IPS DF 6.9 (cell line): ENCODE results near the gene PRR27.

Experiments used
- DNase-seq: peaks from one replicate; pipeline ENCODE4 v3.0.0-alpha.2; 2013; ENCODE audit warnings: low read depth, low spot score
- H3K27ac ChIP-seq: one replicate; pipeline ENCODE4 v1.5.1; 2013; ENCODE audit warnings: low read length, control low read depth
- H3K27me3 ChIP-seq: 2 replicates; pipeline ENCODE4 v1.6.1; 2013; ENCODE audit warnings: mild to moderate bottlenecking, low read length; ENCODE audit not compliant: control insufficient read depth, insufficient read depth
- H3K36me3 ChIP-seq: 2 replicates; pipeline ENCODE4 v1.6.1; 2013; ENCODE audit warnings: low read length; ENCODE audit not compliant: control insufficient read depth, insufficient read depth
- H3K4me1 ChIP-seq: 2 replicates; pipeline ENCODE4 v1.6.1; 2013; ENCODE audit warnings: low read length; ENCODE audit not compliant: control insufficient read depth, insufficient read depth
- H3K4me3 ChIP-seq: 2 replicates; pipeline ENCODE4 v1.5.1; 2013; ENCODE audit warnings: mild to moderate bottlenecking, low read length
- H3K9me3 ChIP-seq: 2 replicates; pipeline ENCODE4 v1.6.1; 2013; ENCODE audit warnings: low read length, inconsistent platforms; ENCODE audit not compliant: control insufficient read depth, insufficient read depth
- WGBS: extraction: QIAGEN DNeasy Blood & Tissue Kit; methylation state at CpG from one replicate; pipeline ENCODE4 v1.1.7; 2013; ENCODE audit warnings: mixed read lengths, missing lambda C conversion rate; ENCODE audit not compliant: insufficient read length, insufficient coverage; 5-methylcytosine and 5-hydroxymethylcytosine counted together

The PRR27 gene

DNA sequence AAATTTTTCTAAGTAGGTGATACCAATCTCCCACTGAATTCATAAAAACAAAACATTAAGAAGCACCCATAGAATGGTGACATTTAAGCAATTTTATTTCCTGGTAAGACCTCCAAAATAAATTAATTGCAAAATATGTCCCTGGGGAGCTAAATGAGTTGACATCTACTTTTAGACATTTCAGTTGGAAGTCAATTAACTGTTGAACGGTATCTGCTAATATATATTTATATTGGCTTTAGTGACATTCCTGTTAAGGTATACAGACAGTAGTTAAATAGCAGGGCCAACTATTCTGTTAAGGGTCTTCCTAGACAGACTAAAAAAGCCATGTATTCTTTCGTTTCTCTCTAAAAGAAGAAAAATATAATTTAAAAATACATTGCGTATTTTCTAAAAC lies at the start of gene PRR27:
TSS of gene PRR27 (plus strand) at position 301 of the 400 bp plus-strand sequence. CDS start 139 bp downstream, outside the sequence.
- no CpG with 5 or more reads among the region's 3 CpGs for WGBS
- Histone ChIP-seq H3K27me3 (no peaks in the 10 kb centered on the region), H3K36me3 (no peaks in the 10 kb centered on the region), H3K27ac (no peak within 1 kb of the TSS), H3K4me1 (no peaks in the 10 kb centered on the region), H3K9me3 (no peaks in the 10 kb centered on the region), H3K4me3 (no peak within 1 kb of the TSS)
- DNase-seq, result no peak

DNA sequence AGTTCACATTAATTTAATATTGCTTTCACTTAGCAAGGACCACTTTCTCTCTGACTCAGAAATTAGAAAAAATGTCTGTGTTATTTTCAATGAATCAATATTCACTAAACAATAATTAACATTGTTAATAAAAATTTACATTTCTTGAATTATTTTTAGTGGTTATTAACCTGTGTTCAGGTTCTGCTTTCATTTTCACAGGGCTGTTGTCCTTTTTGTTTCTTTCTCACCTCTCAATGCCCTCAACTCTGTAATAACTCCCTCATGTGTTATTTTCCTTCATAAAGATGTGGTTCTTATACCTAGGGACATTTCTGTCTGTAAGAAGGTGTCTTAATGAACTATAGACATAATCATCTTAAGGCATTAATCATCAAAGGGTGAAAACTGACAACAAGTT lies 43.1 kb upstream of the PRR27 start:
- Histone ChIP-seq H3K4me1 (no peaks in the 10 kb centered on the region), H3K9me3 (no peaks in the 10 kb centered on the region), H3K36me3 (no peaks in the 10 kb centered on the region), H3K4me3 (no peak overlapping the region), H3K27me3 (no peaks in the 10 kb centered on the region), H3K27ac (no peak overlapping the region)
- no peak for DNase-seq

DNA sequence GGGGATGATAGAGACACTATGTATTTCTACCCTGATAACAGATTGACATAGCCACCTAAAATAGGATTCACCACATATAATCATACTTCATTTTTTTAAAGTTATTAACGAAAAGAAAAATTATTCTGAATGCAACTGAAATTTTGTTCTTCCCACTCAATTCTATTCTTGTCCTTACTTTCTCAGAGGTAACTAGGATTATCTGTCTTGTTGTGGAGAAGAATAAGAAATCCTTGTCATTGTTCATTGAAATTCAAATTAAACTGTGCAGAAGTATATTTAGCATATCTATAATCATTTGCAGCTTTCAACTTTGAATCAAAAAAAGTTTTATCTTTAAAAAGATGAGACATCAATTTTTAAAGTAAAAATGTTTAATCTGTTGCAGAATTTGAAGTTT lies 40.4 kb upstream of the PRR27 start:
- Histone ChIP-seq H3K9me3 (no peaks in the 10 kb centered on the region), H3K27me3 (no peaks in the 10 kb centered on the region), H3K4me3 (no peak overlapping the region), H3K4me1 (no peaks in the 10 kb centered on the region), H3K36me3 (no peaks in the 10 kb centered on the region), H3K27ac (no peak overlapping the region)
- no CpG with 5 or more reads among the region's 1 CpG for WGBS
- no peak for DNase-seq

DNA sequence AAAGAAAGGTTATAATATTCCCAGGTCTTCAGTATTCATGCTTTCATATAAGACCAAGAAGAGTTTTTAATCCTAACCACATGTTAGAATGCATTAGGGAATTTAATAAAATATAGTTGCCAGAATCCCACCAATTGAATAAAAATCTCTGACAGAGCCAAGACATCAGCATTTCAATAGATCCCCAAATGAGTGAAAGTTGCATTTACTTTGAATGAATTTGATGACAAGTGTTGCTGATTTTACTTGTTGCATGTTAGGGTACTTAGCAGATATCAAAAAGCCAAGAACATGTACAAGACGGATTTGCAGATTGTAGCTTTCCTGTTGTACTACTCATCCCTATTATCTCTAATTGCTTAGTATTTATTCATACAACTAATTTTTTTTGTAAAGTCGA lies 39.9 kb upstream of the PRR27 start:
- WGBS, result no CpG with 5 or more reads among the region's 2 CpGs
- no peaks in the 10 kb centered on the region for H3K9me3 ChIP-seq
- H3K36me3 ChIP-seq, result no peaks in the 10 kb centered on the region
- no peak overlapping the region for H3K4me3 ChIP-seq
- no peaks in the 10 kb centered on the region for H3K4me1 ChIP-seq
- DNase-seq, result no peak
- no peaks in the 10 kb centered on the region for H3K27me3 ChIP-seq
- no peak overlapping the region for H3K27ac ChIP-seq

DNA sequence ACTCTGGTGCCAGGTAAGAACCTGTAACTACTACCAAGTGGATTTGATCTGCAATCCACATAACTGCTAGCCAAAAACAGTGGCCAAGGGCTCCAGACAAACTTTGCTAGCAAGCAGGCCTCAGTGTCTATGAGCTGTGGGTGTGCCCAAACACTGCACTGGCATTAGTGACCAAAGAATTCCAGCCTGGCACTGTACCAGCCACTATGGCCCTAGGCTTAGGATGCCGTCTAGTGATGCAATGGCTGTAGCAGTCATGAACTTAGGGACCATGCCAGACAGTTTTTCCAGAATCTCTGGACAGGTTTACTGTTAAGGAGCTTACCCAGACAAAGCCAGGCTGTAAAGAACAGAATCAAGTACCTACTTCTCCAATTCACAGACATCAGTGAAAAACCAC lies 33.7 kb upstream of the PRR27 start:
- no peaks in the 10 kb centered on the region for H3K36me3 ChIP-seq
- no peak for DNase-seq
- no peak overlapping the region for H3K27ac ChIP-seq
- no peaks in the 10 kb centered on the region for H3K27me3 ChIP-seq
- no peak overlapping the region for H3K4me3 ChIP-seq
- H3K9me3 ChIP-seq, result no peaks in the 10 kb centered on the region
- no peaks in the 10 kb centered on the region for H3K4me1 ChIP-seq
- WGBS, result no CpG with 5 or more reads among the region's 1 CpG

DNA sequence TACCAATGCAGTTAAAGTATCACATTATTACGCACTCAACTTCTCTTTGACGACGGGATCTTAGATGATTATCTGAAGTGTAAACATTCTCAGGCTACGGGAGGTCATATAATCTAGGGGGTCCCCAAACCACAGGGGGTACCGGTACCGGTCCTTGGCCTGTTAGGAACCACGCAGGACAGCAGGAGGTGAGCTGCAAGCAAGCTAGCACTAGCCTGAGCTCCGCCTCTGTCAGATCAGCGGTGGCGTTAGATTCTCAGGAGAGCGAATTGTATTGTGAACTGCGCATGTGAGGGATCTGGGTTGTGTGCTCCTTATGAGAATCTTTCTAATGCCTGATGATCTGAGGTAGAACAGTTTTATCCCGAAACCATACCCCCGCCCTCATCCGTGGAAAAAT lies 20.6 kb upstream of the PRR27 start:
- WGBS, result no CpG with 5 or more reads among the region's 15 CpGs
- H3K36me3 ChIP-seq, result no peaks in the 10 kb centered on the region

DNA sequence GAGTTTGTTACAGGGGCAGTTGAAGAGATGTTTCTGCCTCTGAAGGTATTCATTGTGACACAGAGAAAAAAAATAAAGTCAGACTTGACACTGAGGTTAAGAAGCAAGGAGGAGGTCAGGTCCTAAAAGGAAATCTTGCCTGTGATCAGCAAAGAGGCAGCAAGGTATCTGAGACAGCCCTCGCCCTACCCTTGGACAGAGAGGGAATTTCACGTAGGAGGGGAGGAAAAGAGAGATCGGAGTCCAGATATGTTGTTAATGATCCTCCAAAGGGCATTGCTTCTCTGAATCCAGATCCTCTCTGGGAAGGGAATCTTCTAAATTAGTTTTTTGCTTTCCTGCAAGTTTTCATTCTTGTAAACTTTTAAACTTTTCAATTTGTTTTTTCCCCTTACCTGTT lies 15.3 kb upstream of the PRR27 start:
- H3K4me1 ChIP-seq, result no peaks in the 10 kb centered on the region
- H3K9me3 ChIP-seq, result no peaks in the 10 kb centered on the region
- H3K4me3 ChIP-seq, result no peak overlapping the region
- DNase-seq, result no peak
- no peaks in the 10 kb centered on the region for H3K27me3 ChIP-seq
- H3K36me3 ChIP-seq, result no peaks in the 10 kb centered on the region
- H3K27ac ChIP-seq, result no peak overlapping the region
- no CpG with 5 or more reads among the region's 3 CpGs for WGBS

More for the DNA sequence above, 20.6 kb upstream of the PRR27 start:
- no peaks in the 10 kb centered on the region for H3K4me1 ChIP-seq
- no peak overlapping the region for H3K4me3 ChIP-seq
- no peaks in the 10 kb centered on the region for H3K9me3 ChIP-seq
- no peaks in the 10 kb centered on the region for H3K27me3 ChIP-seq
- no peak for DNase-seq
- no peak overlapping the region for H3K27ac ChIP-seq

DNA sequence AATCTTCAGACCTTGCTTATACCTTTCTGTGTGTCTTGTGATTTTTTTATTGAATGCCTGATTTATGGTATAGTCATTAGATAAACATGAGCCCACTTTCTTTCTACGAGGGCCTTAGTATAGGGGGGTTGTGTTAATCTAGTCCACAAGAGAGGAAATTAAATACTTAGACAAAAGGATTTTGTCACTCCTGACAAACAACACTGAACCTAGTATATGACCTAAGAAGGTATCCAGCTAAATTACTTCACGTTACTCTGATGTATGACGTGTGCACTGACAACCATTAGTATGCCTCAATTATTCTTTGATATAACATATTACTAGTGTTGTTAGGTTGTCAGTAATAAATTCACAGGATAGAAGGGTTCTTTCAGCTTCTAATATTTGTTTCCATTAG lies 2.8 kb upstream of the PRR27 start:
- Histone ChIP-seq H3K27me3 (no peaks in the 10 kb centered on the region), H3K4me1 (no peaks in the 10 kb centered on the region), H3K36me3 (no peaks in the 10 kb centered on the region), H3K9me3 (no peaks in the 10 kb centered on the region), H3K27ac (no peak overlapping the region), H3K4me3 (no peak overlapping the region)
- WGBS, result no CpG with 5 or more reads among the region's 3 CpGs
- no peak for DNase-seq

DNA sequence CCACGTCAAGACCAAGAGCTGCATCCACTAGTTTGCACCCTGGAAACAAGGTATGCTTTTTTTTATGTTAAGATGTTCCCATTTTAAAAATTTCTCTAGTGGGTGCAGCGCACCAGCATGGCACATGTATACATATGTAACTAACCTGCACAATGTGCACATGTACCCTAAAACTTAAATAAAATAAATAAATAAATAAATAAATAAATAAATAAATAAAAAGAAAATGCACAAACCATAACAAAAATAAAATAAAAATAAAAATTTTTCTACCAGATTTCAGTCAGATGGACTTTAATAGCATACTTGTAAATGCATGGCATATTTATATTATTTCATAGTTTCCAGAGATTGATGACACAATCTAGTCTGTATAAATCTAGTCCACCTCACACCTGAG lies 1.9 kb upstream of the PRR27 start:
- H3K4me1 ChIP-seq, result no peaks in the 10 kb centered on the region
- H3K9me3 ChIP-seq, result no peaks in the 10 kb centered on the region
- DNase-seq, result no peak
- no peak overlapping the region for H3K4me3 ChIP-seq
- no peaks in the 10 kb centered on the region for H3K36me3 ChIP-seq
- no peak overlapping the region for H3K27ac ChIP-seq
- WGBS, result no CpG with 5 or more reads among the region's 2 CpGs
- H3K27me3 ChIP-seq, result no peaks in the 10 kb centered on the region

DNA sequence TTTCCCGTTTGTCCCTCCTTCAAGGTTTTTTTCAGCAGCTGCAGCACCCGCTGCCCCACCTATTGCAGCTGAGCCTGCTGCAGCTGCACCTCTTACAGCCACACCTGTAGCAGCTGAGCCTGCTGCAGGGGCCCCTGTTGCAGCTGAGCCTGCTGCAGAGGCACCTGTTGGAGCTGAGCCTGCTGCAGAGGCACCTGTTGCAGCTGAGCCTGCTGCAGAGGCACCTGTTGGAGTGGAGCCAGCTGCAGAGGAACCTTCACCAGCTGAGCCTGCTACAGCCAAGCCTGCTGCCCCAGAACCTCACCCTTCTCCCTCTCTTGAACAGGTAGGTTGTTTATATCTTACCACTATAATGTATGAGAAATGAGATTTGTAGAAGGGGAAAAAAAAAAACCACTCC lies 4.5 kb downstream of the PRR27 start:
- Histone ChIP-seq H3K27ac (no peak overlapping the region), H3K36me3 (no peaks in the 10 kb centered on the region), H3K4me3 (no peak overlapping the region), H3K9me3 (no peaks in the 10 kb centered on the region), H3K4me1 (no peaks in the 10 kb centered on the region), H3K27me3 (no peaks in the 10 kb centered on the region)
- no peak for DNase-seq
- no CpG with 5 or more reads among the region's 2 CpGs for WGBS

DNA sequence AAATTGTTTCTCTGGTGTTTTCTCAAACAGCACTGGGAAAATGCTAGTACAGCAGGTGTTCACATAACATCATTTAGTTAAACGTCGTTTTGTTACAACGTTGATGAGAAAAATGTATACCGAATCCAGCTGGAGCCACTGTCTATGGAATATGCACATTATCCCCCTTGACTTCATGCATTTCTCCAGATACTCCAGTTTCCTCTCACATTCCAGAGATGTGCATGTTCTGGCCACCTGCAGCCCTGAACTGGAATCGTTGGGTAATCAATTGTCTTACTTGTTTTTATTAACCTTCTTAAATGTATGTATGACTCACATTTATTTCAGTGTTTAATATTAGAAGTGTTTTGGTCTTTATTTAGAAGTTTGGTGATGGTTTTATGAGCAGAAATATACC lies 23.1 kb downstream of the PRR27 start:
- Histone ChIP-seq H3K9me3 (no peaks in the 10 kb centered on the region), H3K36me3 (no peaks in the 10 kb centered on the region), H3K4me3 (no peak overlapping the region), H3K27ac (no peak overlapping the region), H3K27me3 (no peaks in the 10 kb centered on the region), H3K4me1 (no peaks in the 10 kb centered on the region)
- no CpG with 5 or more reads among the region's 5 CpGs for WGBS
- DNase-seq, result no peak
